HG02885 (cell line): ENCODE results near the gene DCXR.

Experiments used
- ATAC-seq: cut with Tn5 transposase; IDR thresholded peaks from one replicate; pipeline ENCODE4 v1.9.1; 2021; ENCODE audit warnings: mild to moderate bottlenecking; ENCODE audit not compliant: unreplicated experiment, poor library complexity

DCXR gene

GRCh38 chr17:82056729-82057621, 19.5 kb upstream of the DCXR start:
- no peak for ATAC-seq

GRCh38 chr17:82055965-82056728, 18.6 kb upstream of the DCXR start:
- ATAC-seq, result no peak

- no peak for ATAC-seq
Observed at GRCh38 chr17:82055023-82055964, 17.8 kb upstream of the DCXR start.

GRCh38 chr17:82054351-82055022, 17.0 kb upstream of the DCXR start:
- no peak for ATAC-seq

GRCh38 chr17:82053556-82054263, 16.2 kb upstream of the DCXR start:
- no peak for ATAC-seq

- no peak for ATAC-seq
Observed at GRCh38 chr17:82053130-82053529, 15.6 kb upstream of the DCXR start.

GRCh38 chr17:82052638-82053059, 15.2 kb upstream of the DCXR start:
- no peak for ATAC-seq

- ATAC-seq, result peak; percentile 73
Observed at GRCh38 chr17:82051776-82052637, 14.5 kb upstream of the DCXR start, which contains the start of the genes GPS1 and RFNG. GPS1 (plus strand) TSS chr17:82051898; CDS start chr17:82051932, 34 bp downstream. RFNG (minus strand) TSS chr17:82051811; CDS start chr17:82051766, 45 bp downstream.

GRCh38 chr17:82050761-82051641, 13.5 kb upstream of the DCXR start:
- peak; percentile 11 for ATAC-seq

GRCh38 chr17:82050152-82050760, 12.8 kb upstream of the DCXR start:
- no peak for ATAC-seq

- no peak for ATAC-seq
Observed at GRCh38 chr17:82049521-82049971, 12.0 kb upstream of the DCXR start.

- ATAC-seq, result no peak
Observed at GRCh38 chr17:82049106-82049505, 11.6 kb upstream of the DCXR start.

- no peak for ATAC-seq
Observed at GRCh38 chr17:82048571-82048971, 11.1 kb upstream of the DCXR start.

GRCh38 chr17:82047914-82048570, 10.5 kb upstream of the DCXR start:
- no peak for ATAC-seq

- no peak for ATAC-seq
Observed at GRCh38 chr17:82047379-82047778, 9.9 kb upstream of the DCXR start.

GRCh38 chr17:82046903-82047302, 9.4 kb upstream of the DCXR start:
- ATAC-seq, result no peak
